ENCODE results near the gene EPB41.
"Not testable (repeated sequence)": the region's sequence is repeated elsewhere in the genome, so short reads cannot be mapped to it uniquely, and the experiment has no call there.

EPB41 gene

GRCh38 chr1:28934676-28935075 lies 20.3 kb downstream of the EPB41 start:
- H3K4me3 ChIP-seq (ENCODE audit: low read depth, low read length): no peak overlapping the region
- TF ChIP-seq, protein P1, sequence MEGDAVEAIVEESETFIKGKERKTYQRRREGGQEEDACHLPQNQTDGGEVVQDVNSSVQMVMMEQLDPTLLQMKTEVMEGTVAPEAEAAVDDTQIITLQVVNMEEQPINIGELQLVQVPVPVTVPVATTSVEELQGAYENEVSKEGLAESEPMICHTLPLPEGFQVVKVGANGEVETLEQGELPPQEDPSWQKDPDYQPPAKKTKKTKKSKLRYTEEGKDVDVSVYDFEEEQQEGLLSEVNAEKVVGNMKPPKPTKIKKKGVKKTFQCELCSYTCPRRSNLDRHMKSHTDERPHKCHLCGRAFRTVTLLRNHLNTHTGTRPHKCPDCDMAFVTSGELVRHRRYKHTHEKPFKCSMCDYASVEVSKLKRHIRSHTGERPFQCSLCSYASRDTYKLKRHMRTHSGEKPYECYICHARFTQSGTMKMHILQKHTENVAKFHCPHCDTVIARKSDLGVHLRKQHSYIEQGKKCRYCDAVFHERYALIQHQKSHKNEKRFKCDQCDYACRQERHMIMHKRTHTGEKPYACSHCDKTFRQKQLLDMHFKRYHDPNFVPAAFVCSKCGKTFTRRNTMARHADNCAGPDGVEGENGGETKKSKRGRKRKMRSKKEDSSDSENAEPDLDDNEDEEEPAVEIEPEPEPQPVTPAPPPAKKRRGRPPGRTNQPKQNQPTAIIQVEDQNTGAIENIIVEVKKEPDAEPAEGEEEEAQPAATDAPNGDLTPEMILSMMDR (conservative IDR thresholded peaks at IDR 0.05; ENCODE audit: low read depth, low read length): no peak
- no peak for DNase-seq (ENCODE audit: low read depth)

GRCh38 chr1:28935293-28935692 lies 20.9 kb downstream of the EPB41 start:
- TF ChIP-seq, protein P1 (conservative IDR thresholded peaks at IDR 0.05; ENCODE audit: low read depth, low read length): no peak
- DNase-seq (ENCODE audit: low read depth): no peak
- H3K4me3 ChIP-seq (ENCODE audit: low read depth, low read length): no peak overlapping the region

GRCh38 chr1:28936094-28936493 lies 21.7 kb downstream of the EPB41 start:
- H3K4me3 ChIP-seq (ENCODE audit: low read depth, low read length): no peak overlapping the region
- DNase-seq (ENCODE audit: low read depth): no peak

GRCh38 chr1:28936528-28936927 lies 22.2 kb downstream of the EPB41 start:
- TF ChIP-seq, protein P1 (conservative IDR thresholded peaks at IDR 0.05; ENCODE audit: low read depth, low read length): no peak
- no peak for DNase-seq (ENCODE audit: low read depth)
- no peak overlapping the region for H3K4me3 ChIP-seq (ENCODE audit: low read depth, low read length)

More at GRCh38 chr1:28936094-28936493, 21.7 kb downstream of the EPB41 start:
- TF ChIP-seq, protein P1 (conservative IDR thresholded peaks at IDR 0.05; ENCODE audit: low read depth, low read length): no peak

DNA sequence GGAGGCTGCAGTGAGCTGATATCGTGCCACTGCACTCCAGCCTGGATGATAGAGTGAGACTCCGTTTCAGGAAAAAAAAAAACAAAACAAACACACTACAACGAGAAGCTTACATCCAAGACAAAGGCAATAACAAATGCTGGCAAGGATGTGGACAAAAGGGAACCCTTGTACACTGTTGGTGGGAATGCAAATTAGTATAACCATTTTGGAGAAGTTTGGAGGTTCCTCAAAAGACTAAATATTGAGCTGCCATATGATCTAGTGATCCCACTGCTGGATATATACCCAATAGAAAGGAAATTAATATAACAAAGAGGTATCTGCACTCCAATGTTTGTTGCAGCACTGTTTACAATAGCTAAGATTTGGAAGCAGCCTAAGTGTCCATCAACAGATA lies 29.2 kb downstream of the EPB41 start:
- not testable (repeated sequence) for DNase-seq (ENCODE audit: low read depth); H3K4me3 ChIP-seq (ENCODE audit: low read depth, low read length)

GRCh38 chr1:28950006-28950405 lies 35.6 kb downstream of the EPB41 start:
- TF ChIP-seq, protein P1 (conservative IDR thresholded peaks at IDR 0.05; ENCODE audit: low read depth, low read length): no peak
- H3K4me3 ChIP-seq (ENCODE audit: low read depth, low read length): no peak overlapping the region
- no peak for DNase-seq (ENCODE audit: low read depth)

- TF ChIP-seq, protein P1 (conservative IDR thresholded peaks at IDR 0.05; ENCODE audit: low read depth, low read length): no peak
- no peak for DNase-seq (ENCODE audit: low read depth)
- no peak overlapping the region for H3K4me3 ChIP-seq (ENCODE audit: low read depth, low read length)
Observed at GRCh38 chr1:28950449-28950848, 36.1 kb downstream of the EPB41 start.

Measured in choroid plexus epithelial cell (primary cell).